GM21447 (cell line): ENCODE results near the gene RHPN2.
"Not testable (repeated sequence)": the region's sequence is repeated elsewhere in the genome, so short reads cannot be mapped to it uniquely, and the experiment has no call there.

ENCODE experiments used
- ATAC-seq: cut with Tn5 transposase; IDR thresholded peaks from one replicate; pipeline ENCODE4 v1.9.1; 2021; ENCODE audit not compliant: unreplicated experiment

Gene RHPN2

DNA sequence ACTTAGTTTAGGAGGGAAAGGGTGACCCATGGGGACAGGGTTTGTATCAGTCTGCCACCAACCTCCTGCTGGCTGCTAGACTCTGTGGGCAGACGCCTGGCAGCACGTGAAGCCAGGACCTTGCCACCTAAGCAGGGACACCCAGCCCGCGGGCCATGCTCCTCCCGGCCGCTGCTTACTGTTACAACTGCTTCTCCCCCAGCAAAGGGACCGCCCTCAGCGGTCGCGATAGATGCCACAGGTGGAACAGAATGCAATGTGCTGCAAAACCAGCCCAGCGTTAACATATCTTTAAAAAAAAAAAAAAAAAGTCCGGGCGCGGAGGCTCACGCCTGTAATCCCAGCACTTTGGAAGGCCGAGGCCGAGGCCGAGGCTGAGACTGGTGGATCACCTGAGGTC, 1.9 kb upstream of the RHPN2 start:
- ATAC-seq, result no peak

- peak; percentile 57 for ATAC-seq
Measured at GRCh38 chr19:33064458-33064791, 263 bp downstream of the RHPN2 start.

DNA sequence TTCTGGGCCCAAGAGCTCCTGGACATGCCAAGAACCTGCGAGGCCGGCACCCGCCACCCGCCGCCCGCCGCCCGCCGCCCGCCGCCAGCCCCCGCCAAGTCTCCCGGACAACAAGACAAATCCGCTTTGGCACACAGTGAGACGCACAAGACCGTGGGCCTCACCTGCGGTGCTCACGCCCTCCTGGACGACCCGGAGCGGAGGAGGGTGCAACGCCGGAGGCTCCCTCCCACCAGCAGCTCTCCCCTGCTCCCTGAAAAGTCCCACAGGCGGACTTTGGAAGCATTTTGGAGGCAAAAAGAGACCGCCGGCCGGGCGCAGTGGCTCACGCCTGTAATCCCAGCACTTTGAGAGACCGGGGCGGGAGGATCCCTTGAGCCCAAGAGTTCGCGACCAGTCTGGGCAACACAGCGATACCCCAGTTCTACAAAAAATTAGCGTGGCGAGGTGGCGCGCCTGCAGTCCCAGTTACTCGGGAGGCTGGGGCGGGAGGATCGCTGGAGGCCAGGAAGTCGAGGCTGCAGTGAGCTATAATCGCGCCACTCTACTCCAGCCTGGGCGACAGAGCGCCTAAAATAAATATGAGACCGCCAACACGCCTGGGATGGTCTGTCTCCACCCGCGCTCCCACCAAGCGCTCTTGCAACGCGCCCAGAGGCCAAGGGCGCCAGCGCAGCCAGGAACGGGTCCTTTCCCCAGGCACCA, 783 bp downstream of the RHPN2 start:
- ATAC-seq, result peak; percentile 16

DNA sequence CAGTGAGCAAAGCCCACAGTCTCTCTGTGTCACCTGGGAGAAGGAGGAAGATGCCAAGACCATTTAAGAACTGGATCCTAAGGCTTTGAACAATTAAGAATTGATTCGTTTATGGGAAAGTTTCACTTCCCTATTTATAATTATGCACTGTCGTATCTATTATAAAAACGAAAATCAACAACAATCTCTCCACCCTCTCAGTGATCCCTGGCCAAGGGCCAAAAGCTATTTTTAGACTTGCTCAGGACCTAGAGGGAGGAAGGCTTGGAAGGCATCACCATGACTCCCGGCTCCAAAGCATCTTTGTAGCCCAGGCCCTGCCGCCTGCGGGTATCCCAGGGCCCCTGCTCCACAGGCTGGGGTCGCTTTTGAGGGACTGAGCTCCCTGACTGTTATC, 1.3 kb downstream of the RHPN2 start:
- ATAC-seq, result no peak

- ATAC-seq, result no peak
Measured at GRCh38 chr19:33062902-33063301, 1.8 kb downstream of the RHPN2 start.

- no peak for ATAC-seq
Measured at GRCh38 chr19:33060586-33060985, 4.1 kb downstream of the RHPN2 start.

GRCh38 chr19:33055718-33056117, 9.0 kb downstream of the RHPN2 start:
- ATAC-seq, result no peak

- no peak for ATAC-seq
Measured at GRCh38 chr19:33054623-33055022, 10.1 kb downstream of the RHPN2 start.

GRCh38 chr19:33052352-33052972, 12.2 kb downstream of the RHPN2 start:
- no peak for ATAC-seq

GRCh38 chr19:33050110-33050509, 14.6 kb downstream of the RHPN2 start:
- ATAC-seq, result no peak

- no peak for ATAC-seq
Measured at GRCh38 chr19:33048806-33049676, 15.6 kb downstream of the RHPN2 start.

GRCh38 chr19:33047422-33047821, 17.3 kb downstream of the RHPN2 start:
- no peak for ATAC-seq

GRCh38 chr19:33041828-33042160, 22.9 kb downstream of the RHPN2 start:
- ATAC-seq, result not testable (repeated sequence)

GRCh38 chr19:33040994-33041827, 23.5 kb downstream of the RHPN2 start:
- no peak for ATAC-seq

GRCh38 chr19:33039815-33040214, 24.9 kb downstream of the RHPN2 start:
- ATAC-seq, result no peak

DNA sequence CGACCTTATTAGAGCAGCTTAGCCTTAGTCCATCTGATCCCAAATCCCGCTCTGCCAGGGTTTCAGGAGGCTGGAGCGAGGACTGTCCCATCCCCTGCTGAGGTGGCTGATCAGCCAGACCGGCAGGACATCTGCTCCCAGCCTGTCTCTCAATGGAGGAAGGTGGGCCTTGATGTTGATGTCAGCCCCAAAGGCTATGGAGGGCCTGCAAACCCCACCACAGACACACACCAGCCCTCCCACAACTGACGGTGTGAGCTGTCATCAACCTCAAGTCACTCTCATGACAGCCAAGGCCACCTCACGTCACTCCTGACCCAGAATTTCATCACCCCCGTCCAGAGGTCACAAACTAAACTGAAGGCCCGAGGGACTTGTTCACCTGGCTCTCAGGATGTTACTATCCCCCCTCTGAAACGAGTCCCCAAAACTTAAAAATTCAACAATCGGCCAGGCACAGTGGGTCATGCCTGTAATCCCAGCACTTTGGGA, 25.5 kb downstream of the RHPN2 start:
- ATAC-seq, result no peak

DNA sequence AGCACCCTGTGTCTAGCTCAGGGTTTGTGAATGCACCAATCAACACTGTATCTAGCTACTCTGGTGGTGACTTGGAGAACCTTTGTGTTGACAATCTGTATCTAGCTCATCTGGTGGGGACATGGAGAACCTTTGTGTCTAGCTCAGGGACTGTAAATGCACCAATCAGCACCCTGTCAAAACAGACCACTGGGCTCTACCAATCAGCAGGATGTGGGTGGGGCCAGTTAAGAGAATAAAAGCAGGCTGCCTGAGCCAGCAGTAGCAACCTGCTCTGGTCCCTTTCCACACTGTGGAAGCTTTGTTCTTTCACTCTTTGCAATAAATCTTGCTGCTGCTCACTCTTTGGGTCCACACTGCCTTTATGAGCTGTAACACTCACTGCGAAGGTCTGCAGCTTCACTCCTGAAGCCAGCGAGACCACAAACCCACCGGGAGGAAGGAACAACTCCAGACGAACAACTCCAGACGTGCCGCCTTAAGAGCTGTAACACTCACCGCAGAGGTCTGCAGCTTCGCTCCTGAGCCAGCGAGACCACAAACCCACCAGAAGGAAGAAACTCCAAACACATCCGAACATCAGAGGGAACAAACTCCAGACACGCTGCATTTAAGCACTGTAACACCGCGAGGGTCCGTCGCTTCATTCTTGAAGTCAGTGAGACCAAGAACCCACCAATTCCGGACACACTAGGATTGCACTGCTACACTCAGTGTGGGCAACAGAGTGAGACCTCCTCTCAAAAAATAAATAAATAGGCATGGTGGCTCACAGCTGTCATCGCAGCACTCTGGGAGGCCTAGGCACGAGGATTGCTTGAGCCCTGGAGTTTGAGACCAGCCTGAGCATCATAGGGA, 27.3 kb downstream of the RHPN2 start:
- not testable (repeated sequence) for ATAC-seq

GRCh38 chr19:33036370-33037167, 28.1 kb downstream of the RHPN2 start:
- ATAC-seq, result not testable (repeated sequence)

GRCh38 chr19:33035461-33035860, 29.2 kb downstream of the RHPN2 start:
- ATAC-seq, result no peak
